ENCODE results near the gene MACROD1. TPM values are rescaled to one million over a fixed set of nuclear protein-coding genes. Genes with fewer than 3 reads are reported as not detected.

MACROD1 gene
- total RNA-seq, 3 donors from 2014 or later, result 16.5 to 17.8 (median 17.1) TPM

DNA sequence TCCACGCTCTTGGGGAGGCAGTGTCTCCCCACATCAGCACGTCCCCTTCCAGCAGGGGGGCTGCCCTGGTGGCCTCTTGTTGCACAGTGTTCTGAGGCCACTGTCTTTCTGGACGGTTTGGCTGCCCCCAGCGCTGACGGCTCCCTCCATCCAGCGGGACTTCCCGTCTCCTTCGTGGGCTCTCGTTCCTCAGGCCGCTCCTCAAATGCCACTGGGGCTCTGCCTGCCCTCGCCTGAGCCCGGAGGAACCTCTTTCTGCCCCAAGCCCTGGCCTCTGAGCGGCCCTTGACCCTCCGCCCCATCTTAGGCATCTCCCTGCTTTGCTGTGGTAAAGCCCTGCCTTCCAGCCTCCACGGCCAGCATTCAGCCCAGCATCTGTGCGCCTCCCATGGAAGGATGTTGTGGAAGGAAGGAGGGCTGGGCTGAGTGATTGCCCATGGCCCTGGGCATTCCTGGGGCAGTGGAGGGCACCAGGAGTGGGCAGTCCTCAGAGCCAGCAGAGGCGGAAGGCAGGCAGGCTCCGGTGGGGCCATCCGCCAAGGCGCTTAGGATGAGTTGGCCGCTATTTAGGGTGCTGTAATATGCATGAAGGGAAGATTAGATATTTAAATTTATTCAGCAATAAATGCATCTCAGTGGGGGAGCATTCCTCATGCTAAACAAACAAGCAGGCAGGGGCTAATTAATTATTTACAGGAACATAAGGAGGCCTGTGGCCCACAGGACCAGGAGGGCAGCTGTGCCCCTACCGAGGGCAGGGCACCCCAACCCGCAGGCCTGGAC lies 161.9 kb downstream of the MACROD1 start:
- H3K4me3 Mint-ChIP-seq, result no peak overlapping the region
- H3K27me3 Mint-ChIP-seq (ENCODE audit: low read depth), result peaks cover 27% of the 10 kb centered on the region
- no peak for ATAC-seq
- no peaks in the 10 kb centered on the region for H3K36me3 Mint-ChIP-seq (ENCODE audit: insufficient read depth)
- H3K4me1 Mint-ChIP-seq (ENCODE audit: low read depth), result peaks cover 12% of the 10 kb centered on the region
- no peak for DNase-seq
- no peaks in the 10 kb centered on the region for H3K9me3 Mint-ChIP-seq

DNA sequence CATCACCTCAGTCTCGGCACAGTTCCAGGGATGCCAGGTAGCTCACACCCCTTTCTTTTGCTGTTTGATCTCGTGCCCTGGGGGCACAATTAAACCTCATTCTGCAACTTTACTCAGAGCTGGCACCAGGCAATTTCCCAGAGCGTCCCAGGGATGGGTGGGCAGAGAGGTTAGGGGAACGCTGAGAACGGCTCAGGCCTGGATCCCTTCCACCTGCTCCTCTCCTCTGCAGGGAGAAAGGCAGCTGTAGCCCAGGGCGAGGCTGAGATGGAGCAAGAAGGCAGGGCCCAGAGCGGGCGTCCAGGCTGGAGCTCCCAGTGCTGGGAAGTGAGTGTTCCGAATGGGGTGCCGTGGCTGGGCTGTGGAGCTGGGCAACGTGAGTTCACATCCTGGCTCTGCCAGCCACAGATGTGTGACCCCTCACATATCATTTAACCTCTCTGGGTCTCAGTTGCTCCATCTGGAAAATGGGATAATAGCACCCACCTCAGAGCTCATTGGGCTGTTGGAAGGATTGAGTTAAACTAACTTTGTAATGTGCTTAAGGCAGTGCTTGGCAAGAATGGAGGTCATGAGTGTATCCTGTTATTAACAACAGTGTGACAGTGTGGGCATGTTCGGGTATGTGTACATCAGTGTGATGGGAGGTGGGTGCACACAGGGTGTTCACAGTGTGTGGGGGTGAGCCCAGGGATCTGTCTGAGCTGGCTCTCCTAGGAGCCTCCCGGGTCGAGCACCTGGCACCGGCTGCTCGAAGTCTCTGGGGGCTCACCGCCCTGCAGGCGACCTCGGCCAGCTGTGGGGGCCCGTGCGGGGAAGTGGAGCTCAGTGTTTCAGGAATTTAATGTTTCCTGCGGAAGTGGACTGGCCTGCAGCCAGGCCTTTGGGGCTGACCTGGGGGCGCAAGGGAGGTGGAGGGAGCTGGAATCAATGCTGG lies 164.2 kb downstream of the MACROD1 start:
- ATAC-seq, result no peak
- H3K4me1 Mint-ChIP-seq (ENCODE audit: low read depth), result peaks cover 1% of the 10 kb centered on the region
- peaks cover 4% of the 10 kb centered on the region for H3K36me3 Mint-ChIP-seq (ENCODE audit: insufficient read depth)
- H3K27me3 Mint-ChIP-seq (ENCODE audit: low read depth), result peaks cover 9% of the 10 kb centered on the region
- H3K4me3 Mint-ChIP-seq, result no peak overlapping the region
- no peaks in the 10 kb centered on the region for H3K9me3 Mint-ChIP-seq
- DNase-seq, result no peak

GRCh38 chr11:64000740-64001483 lies 165.0 kb downstream of the MACROD1 start:
- DNase-seq (no peak), ATAC-seq (no peak)
- Mint-ChIP-seq H3K9me3 (no peaks in the 10 kb centered on the region), H3K36me3 (ENCODE audit: insufficient read depth) (peaks cover 4% of the 10 kb centered on the region), H3K4me3 (no peak overlapping the region), H3K4me1 (ENCODE audit: low read depth) (peaks cover 1% of the 10 kb centered on the region), H3K27me3 (ENCODE audit: low read depth) (peaks cover 2% of the 10 kb centered on the region)

GRCh38 chr11:64000026-64000739 lies 165.7 kb downstream of the MACROD1 start:
- Mint-ChIP-seq H3K36me3 (ENCODE audit: insufficient read depth) (peaks cover 5% of the 10 kb centered on the region), H3K27me3 (ENCODE audit: low read depth) (peaks cover 2% of the 10 kb centered on the region), H3K9me3 (no peaks in the 10 kb centered on the region), H3K4me1 (ENCODE audit: low read depth) (peaks cover 1% of the 10 kb centered on the region), H3K4me3 (no peak overlapping the region)
- ATAC-seq, result peak; percentile 82 to 86
- peak; percentile 66 for DNase-seq

GRCh38 chr11:63999349-64000025 lies 166.4 kb downstream of the MACROD1 start:
- no peaks in the 10 kb centered on the region for H3K27me3 Mint-ChIP-seq (ENCODE audit: low read depth)

GRCh38 chr11:63998558-63999348 lies 167.2 kb downstream of the MACROD1 start:
- Mint-ChIP-seq H3K4me1 (ENCODE audit: low read depth) (peaks cover 1% of the 10 kb centered on the region), H3K4me3 (no peak overlapping the region), H3K36me3 (ENCODE audit: insufficient read depth) (peaks cover 13% of the 10 kb centered on the region), H3K27me3 (ENCODE audit: low read depth) (no peaks in the 10 kb centered on the region), H3K9me3 (no peaks in the 10 kb centered on the region)
- ATAC-seq (peak; percentile 3 to 4), DNase-seq (no peak)

More at GRCh38 chr11:63999349-64000025, 166.4 kb downstream of the MACROD1 start:
- DNase-seq, result peak; percentile 68
- no peak overlapping the region for H3K4me3 Mint-ChIP-seq
- no peaks in the 10 kb centered on the region for H3K9me3 Mint-ChIP-seq
- peaks cover 9% of the 10 kb centered on the region for H3K36me3 Mint-ChIP-seq (ENCODE audit: insufficient read depth)
- peak; percentile 57 to 67 for ATAC-seq
- peaks cover 1% of the 10 kb centered on the region for H3K4me1 Mint-ChIP-seq (ENCODE audit: low read depth)

DNA sequence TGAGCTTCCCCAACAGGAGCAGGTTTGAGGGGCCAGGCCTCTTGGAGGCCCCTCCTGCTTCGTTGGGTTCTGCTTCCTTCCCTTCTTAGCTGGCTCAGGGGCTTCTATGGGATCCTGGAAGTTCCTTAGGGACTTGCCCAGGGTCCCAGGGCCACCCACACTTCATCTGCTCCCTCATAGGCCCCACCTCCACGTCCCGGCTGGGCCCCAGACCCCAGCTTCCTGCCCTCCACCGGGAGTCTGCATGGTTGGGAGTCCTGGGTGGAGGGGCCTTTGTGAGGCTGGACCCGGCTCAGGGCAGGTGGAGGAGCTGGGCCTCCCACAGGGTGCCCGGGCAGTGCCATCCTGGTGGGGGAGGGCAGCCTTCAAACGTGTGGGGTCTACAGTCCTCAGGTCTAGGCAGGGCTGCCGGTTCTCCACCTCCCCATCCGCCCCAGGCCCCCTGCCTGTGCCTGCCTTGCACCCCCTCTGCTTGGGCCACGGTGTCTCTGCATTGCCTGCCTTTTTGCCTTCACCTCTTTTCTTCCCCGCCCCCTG lies 168.0 kb downstream of the MACROD1 start:
- Mint-ChIP-seq H3K9me3 (no peaks in the 10 kb centered on the region), H3K4me3 (no peak overlapping the region), H3K36me3 (ENCODE audit: insufficient read depth) (peaks cover 17% of the 10 kb centered on the region), H3K27me3 (ENCODE audit: low read depth) (no peaks in the 10 kb centered on the region), H3K4me1 (ENCODE audit: low read depth) (peaks cover 4% of the 10 kb centered on the region)
- ATAC-seq, result no peak
- no peak for DNase-seq

DNA sequence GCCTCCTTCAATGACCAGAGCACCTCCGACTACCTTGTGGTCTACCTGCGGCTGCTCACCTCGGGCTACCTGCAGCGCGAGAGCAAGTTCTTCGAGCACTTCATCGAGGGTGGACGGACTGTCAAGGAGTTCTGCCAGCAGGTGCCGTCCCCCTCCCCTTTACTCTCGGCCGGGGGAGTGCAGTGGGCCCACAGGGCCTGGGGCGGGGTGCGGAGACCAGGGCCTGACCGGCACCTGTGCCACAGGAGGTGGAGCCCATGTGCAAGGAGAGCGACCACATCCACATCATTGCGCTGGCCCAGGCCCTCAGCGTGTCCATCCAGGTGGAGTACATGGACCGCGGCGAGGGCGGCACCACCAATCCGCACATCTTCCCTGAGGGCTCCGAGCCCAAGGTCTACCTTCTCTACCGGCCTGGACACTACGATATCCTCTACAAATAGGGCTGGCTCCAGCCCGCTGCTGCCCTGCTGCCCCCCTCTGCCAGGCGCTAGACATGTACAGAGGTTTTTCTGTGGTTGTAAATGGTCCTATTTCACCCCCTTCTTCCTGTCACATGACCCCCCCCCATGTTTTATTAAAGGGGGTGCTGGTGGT lies 168.7 kb downstream of the MACROD1 start:
- Mint-ChIP-seq H3K9me3 (no peaks in the 10 kb centered on the region), H3K27me3 (ENCODE audit: low read depth) (no peaks in the 10 kb centered on the region), H3K4me1 (ENCODE audit: low read depth) (peaks cover 4% of the 10 kb centered on the region), H3K36me3 (ENCODE audit: insufficient read depth) (peaks cover 17% of the 10 kb centered on the region), H3K4me3 (no peak overlapping the region)
- no peak for ATAC-seq
- no peak for DNase-seq

DNA sequence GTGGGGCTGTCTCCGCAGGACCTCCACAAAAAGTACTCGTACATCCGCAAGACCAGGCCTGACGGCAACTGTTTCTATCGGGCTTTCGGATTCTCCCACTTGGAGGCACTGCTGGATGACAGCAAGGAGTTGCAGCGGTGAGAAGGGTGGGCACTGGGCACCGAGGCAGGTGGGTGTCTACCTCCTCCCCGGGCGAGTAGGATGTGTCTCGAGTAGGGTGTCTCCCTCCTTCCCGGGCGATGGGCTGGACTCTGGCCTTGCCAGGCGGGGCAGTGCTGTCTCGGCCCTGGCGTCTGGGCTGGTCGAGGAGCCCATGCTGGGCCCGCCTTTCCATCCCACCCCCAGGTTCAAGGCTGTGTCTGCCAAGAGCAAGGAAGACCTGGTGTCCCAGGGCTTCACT lies 169.4 kb downstream of the MACROD1 start:
- Mint-ChIP-seq H3K36me3 (ENCODE audit: insufficient read depth) (peaks cover 20% of the 10 kb centered on the region), H3K4me1 (ENCODE audit: low read depth) (peaks cover 6% of the 10 kb centered on the region), H3K9me3 (no peaks in the 10 kb centered on the region), H3K4me3 (no peak overlapping the region), H3K27me3 (ENCODE audit: low read depth) (no peaks in the 10 kb centered on the region)
- no peak for ATAC-seq
- no peak for DNase-seq

DNA sequence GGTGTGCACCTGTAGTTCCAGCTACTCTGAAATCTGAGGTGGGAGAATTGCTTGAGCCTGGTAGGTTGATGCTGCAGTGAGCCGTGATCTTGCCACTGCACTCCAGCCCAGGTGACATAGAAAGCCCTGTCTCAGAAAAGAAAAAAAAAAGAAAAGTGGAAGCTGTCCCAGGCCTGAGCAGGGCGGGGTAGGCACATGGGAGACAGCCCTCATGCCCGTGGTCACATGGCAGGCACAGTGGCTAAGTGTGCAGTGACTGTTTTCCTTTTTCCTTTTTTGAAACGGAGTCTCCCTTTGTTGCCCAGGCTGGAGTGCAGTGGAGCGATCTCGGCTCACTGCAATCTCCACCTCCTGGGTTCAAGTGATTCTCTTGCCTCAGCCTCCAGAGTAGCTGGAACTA lies 171.9 kb downstream of the MACROD1 start:
- no peaks in the 10 kb centered on the region for H3K9me3 Mint-ChIP-seq
- H3K4me3 Mint-ChIP-seq, result no peak overlapping the region
- ATAC-seq, result no peak
- H3K36me3 Mint-ChIP-seq (ENCODE audit: insufficient read depth), result peaks cover 30% of the 10 kb centered on the region
- H3K4me1 Mint-ChIP-seq (ENCODE audit: low read depth), result peaks cover 8% of the 10 kb centered on the region
- DNase-seq, result no peak
- H3K27me3 Mint-ChIP-seq (ENCODE audit: low read depth), result no peaks in the 10 kb centered on the region

- ATAC-seq (no peak), DNase-seq (no peak)
- Mint-ChIP-seq H3K27me3 (ENCODE audit: low read depth) (no peaks in the 10 kb centered on the region), H3K36me3 (ENCODE audit: insufficient read depth) (peaks cover 36% of the 10 kb centered on the region), H3K4me3 (no peak overlapping the region), H3K4me1 (ENCODE audit: low read depth) (peaks cover 14% of the 10 kb centered on the region), H3K9me3 (no peaks in the 10 kb centered on the region)
Observed at GRCh38 chr11:63993100-63993499, 172.8 kb downstream of the MACROD1 start.

GRCh38 chr11:63991558-63991957 lies 174.4 kb downstream of the MACROD1 start:
- ATAC-seq (no peak), DNase-seq (no peak)
- H3K4me1 Mint-ChIP-seq (ENCODE audit: low read depth), result peaks cover 24% of the 10 kb centered on the region
- H3K36me3 Mint-ChIP-seq (ENCODE audit: insufficient read depth), result peaks cover 33% of the 10 kb centered on the region
- no peak overlapping the region for H3K4me3 Mint-ChIP-seq
- H3K9me3 Mint-ChIP-seq, result no peaks in the 10 kb centered on the region
- H3K27me3 Mint-ChIP-seq (ENCODE audit: low read depth), result no peaks in the 10 kb centered on the region
